Esophagus muscularis mucosa (tissue), 4 donors: Measurements from ENCODE around the gene DVL1.

Source experiments
- EP300 ChIP-seq: sonication (generic); formaldehyde crosslinking; IDR thresholded peaks from one replicate; pipeline ENCODE4 v1.6.1; 2017; ENCODE audit warnings: antibody characterized with exemption
- POLR2A ChIP-seq: fragments of 450-650 bp; IDR thresholded peaks from one replicate; pipeline ENCODE4 v1.6.1; 2017; ENCODE audit warnings: antibody characterized with exemption, moderate library complexity, mild to moderate bottlenecking, low read depth
- POLR2AphosphoS5 ChIP-seq, 2 donors: sonication (generic); formaldehyde crosslinking; IDR thresholded peaks; one replicate each; pipeline ENCODE4 v1.6.1; 2017; ENCODE audit warnings: antibody characterized with exemption in 2 of 2
- TF ChIP-seq, protein P1 (sequence below), 3 experiments: fragments of 200-600 bp in 2 of 3; fragments of 450-650 bp in 1 of 3; sonication (generic) in 2 of 3; IDR thresholded peaks; one replicate each; pipeline ENCODE4 v1.5.1; 2017 to 2019; ENCODE audit warnings: antibody characterized with exemption in 3 of 3, mild to moderate bottlenecking in 2 of 3, moderate library complexity in 1 of 3

DNA sequence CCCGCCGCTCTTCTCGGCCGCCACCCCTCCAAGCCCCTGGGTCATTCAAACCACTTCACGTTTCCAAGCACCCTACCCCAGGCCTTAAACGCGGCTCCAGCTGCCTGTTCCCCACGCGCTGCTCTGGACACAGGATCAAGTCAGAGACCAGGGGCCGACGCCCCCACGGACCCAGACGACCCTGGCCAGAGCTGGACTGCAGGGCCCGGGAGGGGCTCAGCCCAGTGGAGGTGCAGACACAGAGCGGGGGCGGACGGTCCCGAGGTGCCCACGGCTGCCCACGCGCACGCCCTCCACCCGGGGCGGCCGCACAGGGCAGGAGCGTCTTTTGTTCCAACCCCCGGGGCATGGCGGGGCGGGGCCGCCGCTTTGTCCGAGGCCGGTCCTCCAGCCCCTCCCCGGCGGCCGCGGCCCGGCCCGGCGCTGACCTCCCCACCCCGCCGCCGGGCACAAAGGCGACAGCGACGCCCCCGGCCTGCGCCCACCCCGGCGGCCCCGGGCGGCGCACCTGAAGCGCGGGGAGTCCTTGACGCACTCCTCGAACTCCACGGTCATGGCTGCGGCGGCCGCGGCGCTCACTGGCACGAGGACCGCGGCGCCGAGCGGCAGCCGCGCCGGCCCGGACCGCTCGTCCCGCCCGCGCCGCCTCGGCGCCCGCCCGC is 41.8 kb downstream of the DVL1 start:
- no peak for TF ChIP-seq POLR2AphosphoS5 (IDR thresholded peaks at IDR 0.05)
- no peak for TF ChIP-seq POLR2A
- TF ChIP-seq, protein P1, sequence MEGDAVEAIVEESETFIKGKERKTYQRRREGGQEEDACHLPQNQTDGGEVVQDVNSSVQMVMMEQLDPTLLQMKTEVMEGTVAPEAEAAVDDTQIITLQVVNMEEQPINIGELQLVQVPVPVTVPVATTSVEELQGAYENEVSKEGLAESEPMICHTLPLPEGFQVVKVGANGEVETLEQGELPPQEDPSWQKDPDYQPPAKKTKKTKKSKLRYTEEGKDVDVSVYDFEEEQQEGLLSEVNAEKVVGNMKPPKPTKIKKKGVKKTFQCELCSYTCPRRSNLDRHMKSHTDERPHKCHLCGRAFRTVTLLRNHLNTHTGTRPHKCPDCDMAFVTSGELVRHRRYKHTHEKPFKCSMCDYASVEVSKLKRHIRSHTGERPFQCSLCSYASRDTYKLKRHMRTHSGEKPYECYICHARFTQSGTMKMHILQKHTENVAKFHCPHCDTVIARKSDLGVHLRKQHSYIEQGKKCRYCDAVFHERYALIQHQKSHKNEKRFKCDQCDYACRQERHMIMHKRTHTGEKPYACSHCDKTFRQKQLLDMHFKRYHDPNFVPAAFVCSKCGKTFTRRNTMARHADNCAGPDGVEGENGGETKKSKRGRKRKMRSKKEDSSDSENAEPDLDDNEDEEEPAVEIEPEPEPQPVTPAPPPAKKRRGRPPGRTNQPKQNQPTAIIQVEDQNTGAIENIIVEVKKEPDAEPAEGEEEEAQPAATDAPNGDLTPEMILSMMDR (IDR thresholded peaks at IDR 0.05): no peak
- no peak for TF ChIP-seq EP300
